Measurements from ENCODE around the gene PAK2. TPM values are rescaled to one million over a fixed set of nuclear protein-coding genes. Genes with fewer than 3 reads are reported as not detected.

The PAK2 gene
- 92.2 and 96.4 TPM in 2 replicates for total RNA-seq
- long read RNA-seq, full-length matches to known transcripts = 3 of 20 reads
- long read RNA-seq, partial matches to known transcripts = 5 of 20 reads
- long read RNA-seq, other reads (novel, unspliced or antisense) = 12 of 20 reads

DNA sequence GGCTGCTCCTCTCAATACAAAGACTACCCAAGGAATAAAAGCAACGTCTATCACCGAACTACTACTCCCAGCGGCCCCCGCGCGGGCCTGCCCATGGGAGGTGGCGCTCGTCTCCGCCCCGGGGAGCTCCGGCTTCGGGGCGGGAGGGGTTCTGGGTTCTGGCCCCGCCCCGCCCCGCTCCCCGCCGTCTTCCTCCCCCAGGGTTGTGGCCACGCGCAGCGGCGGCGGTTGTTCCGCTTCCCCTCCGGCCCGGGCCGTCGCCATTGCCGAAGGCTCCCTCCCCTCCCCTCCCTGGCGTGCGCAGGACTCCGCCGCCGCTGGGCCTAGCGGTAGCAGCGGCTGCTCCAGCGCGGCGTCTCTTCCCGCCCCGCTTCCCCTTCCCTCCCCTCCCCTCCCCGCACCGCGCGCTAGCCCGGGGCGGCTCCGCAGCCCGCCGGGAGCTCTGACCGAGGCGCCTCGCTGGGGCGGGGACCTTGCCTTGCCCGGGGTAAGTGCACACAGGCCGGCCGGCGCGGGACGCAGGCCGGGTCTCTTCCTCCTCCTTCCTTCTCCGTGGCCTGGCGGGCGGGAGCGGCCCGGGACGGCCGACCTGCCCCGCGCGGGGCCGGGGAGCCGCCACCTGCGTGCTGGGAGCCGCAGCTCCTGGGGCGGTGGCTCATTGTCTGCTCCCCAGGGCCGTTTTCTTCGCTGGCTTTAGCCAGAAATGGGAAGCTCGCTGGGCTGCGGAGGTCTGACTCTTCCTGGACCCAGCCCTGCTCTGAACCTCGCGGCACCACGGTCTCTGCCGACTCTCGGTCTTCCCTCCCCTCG is at the start of gene PAK2:
Gene PAK2, plus strand, starts transcription at position 187 of the 810 bp plus-strand sequence. CDS start 42,790 bp downstream, outside the sequence.
- Mint-ChIP-seq H3K4me1 (peaks cover 20% of the 10 kb centered on the region), H3K4me3 (peak within 1 kb of the TSS; percentile 95), H3K36me3 (ENCODE audit: low read depth) (peaks cover 18% of the 10 kb centered on the region), H3K9me3 (peaks cover 5% of the 10 kb centered on the region), H3K27ac (ENCODE audit: unreplicated experiment) (peak within 1 kb of the TSS; percentile 98), H3K27me3 (ENCODE audit: low read depth) (no peaks in the 10 kb centered on the region)
- TF ChIP-seq, protein P1, sequence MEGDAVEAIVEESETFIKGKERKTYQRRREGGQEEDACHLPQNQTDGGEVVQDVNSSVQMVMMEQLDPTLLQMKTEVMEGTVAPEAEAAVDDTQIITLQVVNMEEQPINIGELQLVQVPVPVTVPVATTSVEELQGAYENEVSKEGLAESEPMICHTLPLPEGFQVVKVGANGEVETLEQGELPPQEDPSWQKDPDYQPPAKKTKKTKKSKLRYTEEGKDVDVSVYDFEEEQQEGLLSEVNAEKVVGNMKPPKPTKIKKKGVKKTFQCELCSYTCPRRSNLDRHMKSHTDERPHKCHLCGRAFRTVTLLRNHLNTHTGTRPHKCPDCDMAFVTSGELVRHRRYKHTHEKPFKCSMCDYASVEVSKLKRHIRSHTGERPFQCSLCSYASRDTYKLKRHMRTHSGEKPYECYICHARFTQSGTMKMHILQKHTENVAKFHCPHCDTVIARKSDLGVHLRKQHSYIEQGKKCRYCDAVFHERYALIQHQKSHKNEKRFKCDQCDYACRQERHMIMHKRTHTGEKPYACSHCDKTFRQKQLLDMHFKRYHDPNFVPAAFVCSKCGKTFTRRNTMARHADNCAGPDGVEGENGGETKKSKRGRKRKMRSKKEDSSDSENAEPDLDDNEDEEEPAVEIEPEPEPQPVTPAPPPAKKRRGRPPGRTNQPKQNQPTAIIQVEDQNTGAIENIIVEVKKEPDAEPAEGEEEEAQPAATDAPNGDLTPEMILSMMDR (conservative IDR thresholded peaks at IDR 0.05) = no peak
- DNase-seq (ENCODE audit: low read depth, low spot score) = peak; percentile 76

DNA sequence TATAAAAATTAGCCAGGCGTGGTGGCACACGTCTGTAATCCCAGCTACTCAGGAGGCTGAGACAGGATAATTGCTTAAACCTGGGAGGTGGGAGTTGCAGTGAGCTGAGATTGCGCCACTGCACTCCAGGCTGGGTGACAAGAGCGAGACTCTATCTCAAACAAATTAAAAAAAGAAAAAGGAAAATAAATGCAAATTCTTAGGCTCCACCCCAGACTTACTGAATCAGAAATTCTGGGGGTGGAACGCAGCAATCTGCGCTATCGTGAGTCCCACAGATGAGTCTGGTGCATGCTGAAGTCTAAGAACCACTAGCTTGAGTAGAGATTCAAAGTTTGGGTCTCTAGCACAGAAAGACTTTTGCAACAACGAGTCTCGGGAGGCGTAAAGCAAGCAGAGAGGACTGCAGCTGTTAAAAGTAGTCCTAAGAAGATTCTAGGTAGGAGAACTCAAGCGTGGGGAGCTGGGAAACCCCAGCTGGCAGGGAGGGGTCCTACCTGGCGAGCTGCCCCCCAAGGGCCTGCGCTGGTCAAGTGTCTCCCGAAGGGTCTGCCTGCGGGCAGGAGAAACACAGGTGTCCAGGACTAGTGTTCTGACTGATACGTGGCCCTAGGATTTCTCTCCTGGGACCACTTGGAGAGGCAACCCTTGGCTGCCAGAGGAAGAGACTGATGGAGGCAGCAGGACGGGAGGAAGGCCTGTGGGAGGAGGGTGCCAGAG is 49.6 kb upstream of the PAK2 start:
- H3K4me3 Mint-ChIP-seq = no peak overlapping the region
- TF ChIP-seq, protein P1 (conservative IDR thresholded peaks at IDR 0.05) = no peak
- H3K27ac Mint-ChIP-seq (ENCODE audit: unreplicated experiment) = no peak overlapping the region
- no peaks in the 10 kb centered on the region for H3K36me3 Mint-ChIP-seq (ENCODE audit: low read depth)
- no peaks in the 10 kb centered on the region for H3K9me3 Mint-ChIP-seq
- peaks cover 2% of the 10 kb centered on the region for H3K4me1 Mint-ChIP-seq
- DNase-seq (ENCODE audit: low read depth, low spot score) = no peak
- H3K27me3 Mint-ChIP-seq (ENCODE audit: low read depth) = no peaks in the 10 kb centered on the region

DNA sequence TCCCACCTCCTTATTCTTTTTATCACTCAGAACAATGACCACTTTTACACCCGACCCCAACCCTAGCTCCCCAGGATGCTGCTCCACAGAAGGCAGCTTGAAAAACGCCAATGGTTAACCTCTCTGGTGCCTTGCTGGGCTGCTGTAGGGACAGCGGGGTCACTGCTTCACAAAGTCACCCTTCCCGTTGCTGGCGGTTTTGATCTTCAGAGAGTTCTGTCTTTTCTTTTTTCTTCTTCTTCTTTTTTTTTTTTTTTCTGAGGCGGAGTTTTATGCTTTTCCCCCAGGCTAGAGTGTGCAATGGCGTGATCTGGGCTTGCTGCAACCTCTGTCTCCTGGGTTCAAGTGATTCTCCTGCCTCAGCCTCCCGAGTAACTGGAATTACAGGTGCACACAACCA is 48.3 kb upstream of the PAK2 start:
- Mint-ChIP-seq H3K27ac (ENCODE audit: unreplicated experiment) (no peak overlapping the region), H3K36me3 (ENCODE audit: low read depth) (no peaks in the 10 kb centered on the region), H3K4me3 (no peak overlapping the region), H3K9me3 (no peaks in the 10 kb centered on the region), H3K27me3 (ENCODE audit: low read depth) (no peaks in the 10 kb centered on the region), H3K4me1 (no peaks in the 10 kb centered on the region)
- TF ChIP-seq, protein P1 (conservative IDR thresholded peaks at IDR 0.05) = no peak
- DNase-seq (ENCODE audit: low read depth, low spot score) = no peak

DNA sequence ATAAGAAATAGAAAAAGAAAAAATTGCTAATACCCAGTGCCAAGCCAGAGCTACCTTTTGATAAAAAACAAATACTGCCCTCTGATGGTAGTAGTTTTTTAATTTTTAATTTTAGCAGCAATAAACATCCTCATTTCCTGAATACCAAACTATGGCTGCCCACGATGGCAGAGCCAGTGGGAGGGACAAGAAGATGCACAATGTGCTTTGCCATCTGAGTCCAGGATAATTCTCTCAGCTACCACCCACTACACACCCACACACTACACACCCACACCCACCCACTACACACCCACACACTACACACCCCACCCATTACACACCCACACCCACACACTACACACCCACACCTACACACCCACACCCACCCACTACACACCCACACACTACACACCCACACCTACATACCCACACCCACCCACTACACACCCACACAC is 45.4 kb upstream of the PAK2 start:
- DNase-seq (ENCODE audit: low read depth, low spot score) = no peak
- TF ChIP-seq, protein P1 (conservative IDR thresholded peaks at IDR 0.05) = no peak
- Mint-ChIP-seq H3K9me3 (no peaks in the 10 kb centered on the region), H3K36me3 (ENCODE audit: low read depth) (no peaks in the 10 kb centered on the region), H3K27me3 (ENCODE audit: low read depth) (no peaks in the 10 kb centered on the region), H3K4me1 (no peaks in the 10 kb centered on the region), H3K4me3 (no peak overlapping the region), H3K27ac (ENCODE audit: unreplicated experiment) (no peak overlapping the region)

DNA sequence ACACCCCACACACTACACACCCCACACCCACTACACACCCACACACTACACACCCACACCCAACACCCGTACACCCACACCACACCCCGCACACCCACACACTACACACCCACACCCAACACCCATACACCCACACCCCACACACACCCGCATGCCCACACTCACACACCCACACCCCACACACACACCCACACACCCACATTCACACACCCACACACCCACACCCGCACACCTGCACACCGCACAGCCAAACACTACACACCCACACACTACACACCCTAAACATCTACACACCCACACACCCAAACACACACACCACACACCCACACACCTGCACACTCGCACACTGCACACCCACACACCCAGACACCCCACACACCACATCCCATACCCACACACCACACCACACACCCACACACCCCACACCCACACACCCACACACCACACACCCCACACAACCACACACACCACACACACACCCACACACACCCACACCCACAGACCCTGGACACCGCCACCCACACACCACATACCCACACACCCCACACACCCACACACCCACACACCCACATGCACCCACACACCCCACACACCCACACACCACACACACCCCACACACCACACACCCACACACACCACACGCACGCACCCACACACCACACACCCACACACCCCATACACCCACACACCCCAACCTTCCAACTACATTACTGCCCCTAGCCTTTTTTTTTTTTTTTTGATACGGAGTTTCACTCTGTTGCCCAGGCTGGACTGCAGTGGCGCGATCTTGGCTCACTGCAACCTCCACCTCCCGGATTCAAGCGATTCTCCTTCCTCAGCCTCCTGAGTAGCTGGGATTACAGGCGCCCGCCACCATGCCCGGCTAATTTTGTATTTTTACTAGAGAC is 44.5 kb upstream of the PAK2 start:
- H3K36me3 Mint-ChIP-seq (ENCODE audit: low read depth) = no peaks in the 10 kb centered on the region
- TF ChIP-seq, protein P1 (conservative IDR thresholded peaks at IDR 0.05) = no peak
- H3K4me1 Mint-ChIP-seq = no peaks in the 10 kb centered on the region
- H3K27me3 Mint-ChIP-seq (ENCODE audit: low read depth) = no peaks in the 10 kb centered on the region
- H3K4me3 Mint-ChIP-seq = no peak overlapping the region
- no peak overlapping the region for H3K27ac Mint-ChIP-seq (ENCODE audit: unreplicated experiment)
- no peaks in the 10 kb centered on the region for H3K9me3 Mint-ChIP-seq
- no peak for DNase-seq (ENCODE audit: low read depth, low spot score)
